Jurkat, Clone E6-1 (cell line): Measurements from ENCODE around the gene SPDYC. TPM values are rescaled to one million over a fixed set of nuclear protein-coding genes. Genes with fewer than 3 reads are reported as not detected.

Experiments
- DNase-seq: peaks from one replicate; pipeline ENCODE4 v3.0.0-alpha.2; 2011; ENCODE audit warnings: low read depth, low spot score
- H3K4me3 ChIP-seq: 2 replicates; pipeline ENCODE4 v1.5.1; 2011; ENCODE audit warnings: mild to moderate bottlenecking, low read length, control low read depth, moderate library complexity
- polyA plus RNA-seq: library from polyadenylated mRNA; unstranded; fragments of >200 nt; gene quantifications from one replicate; pipeline ENCODE4 v1.2.1, GENCODE V29; 2012; ENCODE audit warnings: missing spikeins; ENCODE audit not compliant: insufficient read length, insufficient read depth

SPDYC gene
- polyA plus RNA-seq, result not detected

GRCh38 chr11:65170058-65170534, at the start of gene SPDYC:
Gene SPDYC, plus strand, starts transcription at chr11:65170233. Its CDS starts 1,125 bp downstream, at chr11:65171358.
- no peak within 1 kb of the TSS for H3K4me3 ChIP-seq
- DNase-seq, result no peak

GRCh38 chr11:65120831-65121230, 49.2 kb upstream of the SPDYC start:
- H3K4me3 ChIP-seq, result peak overlapping the region; percentile 100

GRCh38 chr11:65121447-65121864, 48.6 kb upstream of the SPDYC start:
- H3K4me3 ChIP-seq, result peak overlapping the region; percentile 100
- DNase-seq, result no peak

More at GRCh38 chr11:65120831-65121230, 49.2 kb upstream of the SPDYC start:
- DNase-seq, result no peak

- H3K4me3 ChIP-seq, result peak within 1 kb of the TSS; percentile 100
- peak; percentile 97 for DNase-seq
These were observed 48.0 kb upstream of the SPDYC start, which contains the start of the genes FAU and MRPL49 for GRCh38 chr11:65121865-65122696. Gene FAU, minus strand, starts transcription at chr11:65122134. Its CDS starts 321 bp downstream, at chr11:65121813. Gene MRPL49, plus strand, starts transcription at chr11:65122321. Its CDS starts 26 bp downstream, at chr11:65122347.

- no peak overlapping the region for H3K4me3 ChIP-seq
- DNase-seq, result no peak
These were observed 45.4 kb upstream of the SPDYC start for GRCh38 chr11:65124480-65125196.

- DNase-seq, result no peak
- H3K4me3 ChIP-seq, result no peak overlapping the region
These were observed 44.6 kb upstream of the SPDYC start for GRCh38 chr11:65125197-65126056.

GRCh38 chr11:65126624-65127274, 43.3 kb upstream of the SPDYC start:
- no peak overlapping the region for H3K4me3 ChIP-seq
- DNase-seq, result no peak

GRCh38 chr11:65127473-65128181, 42.4 kb upstream of the SPDYC start:
- no peak for DNase-seq
- H3K4me3 ChIP-seq, result no peak overlapping the region

GRCh38 chr11:65128182-65129145, 41.6 kb upstream of the SPDYC start:
- H3K4me3 ChIP-seq, result no peak overlapping the region
- DNase-seq, result no peak

- DNase-seq, result no peak
- H3K4me3 ChIP-seq, result no peak overlapping the region
These were observed 40.2 kb upstream of the SPDYC start for GRCh38 chr11:65129649-65130441.

GRCh38 chr11:65130631-65131416, 39.2 kb upstream of the SPDYC start:
- no peak overlapping the region for H3K4me3 ChIP-seq
- no peak for DNase-seq

- no peak overlapping the region for H3K4me3 ChIP-seq
- DNase-seq, result no peak
These were observed 38.6 kb upstream of the SPDYC start for GRCh38 chr11:65131417-65131776.

- DNase-seq, result no peak
- no peak overlapping the region for H3K4me3 ChIP-seq
These were observed 38.2 kb upstream of the SPDYC start for GRCh38 chr11:65131895-65132237.

- no peak overlapping the region for H3K4me3 ChIP-seq
- DNase-seq, result no peak
These were observed 37.6 kb upstream of the SPDYC start for GRCh38 chr11:65132238-65132987.
